Nephron progenitor cell (in vitro differentiated cells): ENCODE measurements around the gene COQ5.

Source experiments
- DNase-seq: peaks from one replicate; pipeline ENCODE4 v3.0.0; 2021
- H3K27ac Mint-ChIP-seq: 2 replicates; pipeline ENCODE4 v1.8.0; 2021; ENCODE audit warnings: mild to moderate bottlenecking, moderate library complexity, mixed read lengths
- H3K27me3 Mint-ChIP-seq: 2 replicates; pipeline ENCODE4 v1.8.0; 2021; ENCODE audit warnings: mild to moderate bottlenecking, low read depth, mixed read lengths; ENCODE audit not compliant: poor library complexity
- H3K36me3 Mint-ChIP-seq: 2 replicates; pipeline ENCODE4 v1.8.0; 2021; ENCODE audit warnings: low read depth, mixed read lengths
- H3K4me1 Mint-ChIP-seq: 2 replicates; pipeline ENCODE4 v1.8.0; 2021; ENCODE audit warnings: mixed read lengths
- H3K4me3 Mint-ChIP-seq: 2 replicates; pipeline ENCODE4 v1.8.0; 2021; ENCODE audit warnings: mild to moderate bottlenecking, moderate library complexity, mixed read lengths
- H3K9me3 Mint-ChIP-seq: 2 replicates; pipeline ENCODE4 v1.8.0; 2021; ENCODE audit warnings: mild to moderate bottlenecking, moderate library complexity, mixed read lengths
- TF ChIP-seq, protein P1 (sequence below): fragments of 200-600 bp; sonication (generic); IDR thresholded peaks from 2 replicates; pipeline ENCODE4 v1.5.0; 2021; ENCODE audit warnings: antibody characterized with exemption

COQ5 gene

DNA sequence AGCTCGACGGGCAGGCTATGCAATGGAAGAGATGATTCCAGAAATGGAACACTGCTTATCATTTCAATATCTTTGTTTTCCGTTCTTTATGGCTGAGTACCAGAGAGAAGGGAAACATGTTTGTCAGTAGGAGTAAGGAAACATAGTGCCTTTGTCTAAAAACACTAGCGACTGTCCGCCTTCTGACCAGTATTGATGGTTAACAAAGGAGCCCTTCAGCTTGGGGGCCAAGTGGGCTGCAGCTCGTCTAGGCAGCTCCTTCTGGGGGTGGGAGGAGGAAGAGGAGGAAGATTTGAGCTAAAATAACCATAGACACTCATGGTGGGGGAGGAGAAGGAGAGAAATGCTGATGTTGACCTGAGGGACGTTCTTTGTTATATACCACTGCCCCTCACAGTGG, 15.0 kb downstream of the COQ5 start:
- no peak overlapping the region for H3K4me3 Mint-ChIP-seq
- peaks cover 51% of the 10 kb centered on the region for H3K36me3 Mint-ChIP-seq
- no peaks in the 10 kb centered on the region for H3K4me1 Mint-ChIP-seq
- TF ChIP-seq, protein P1, sequence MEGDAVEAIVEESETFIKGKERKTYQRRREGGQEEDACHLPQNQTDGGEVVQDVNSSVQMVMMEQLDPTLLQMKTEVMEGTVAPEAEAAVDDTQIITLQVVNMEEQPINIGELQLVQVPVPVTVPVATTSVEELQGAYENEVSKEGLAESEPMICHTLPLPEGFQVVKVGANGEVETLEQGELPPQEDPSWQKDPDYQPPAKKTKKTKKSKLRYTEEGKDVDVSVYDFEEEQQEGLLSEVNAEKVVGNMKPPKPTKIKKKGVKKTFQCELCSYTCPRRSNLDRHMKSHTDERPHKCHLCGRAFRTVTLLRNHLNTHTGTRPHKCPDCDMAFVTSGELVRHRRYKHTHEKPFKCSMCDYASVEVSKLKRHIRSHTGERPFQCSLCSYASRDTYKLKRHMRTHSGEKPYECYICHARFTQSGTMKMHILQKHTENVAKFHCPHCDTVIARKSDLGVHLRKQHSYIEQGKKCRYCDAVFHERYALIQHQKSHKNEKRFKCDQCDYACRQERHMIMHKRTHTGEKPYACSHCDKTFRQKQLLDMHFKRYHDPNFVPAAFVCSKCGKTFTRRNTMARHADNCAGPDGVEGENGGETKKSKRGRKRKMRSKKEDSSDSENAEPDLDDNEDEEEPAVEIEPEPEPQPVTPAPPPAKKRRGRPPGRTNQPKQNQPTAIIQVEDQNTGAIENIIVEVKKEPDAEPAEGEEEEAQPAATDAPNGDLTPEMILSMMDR, result no peak
- DNase-seq, result no peak
- no peak overlapping the region for H3K27ac Mint-ChIP-seq
- no peaks in the 10 kb centered on the region for H3K9me3 Mint-ChIP-seq
- H3K27me3 Mint-ChIP-seq, result peaks cover 5% of the 10 kb centered on the region

DNA sequence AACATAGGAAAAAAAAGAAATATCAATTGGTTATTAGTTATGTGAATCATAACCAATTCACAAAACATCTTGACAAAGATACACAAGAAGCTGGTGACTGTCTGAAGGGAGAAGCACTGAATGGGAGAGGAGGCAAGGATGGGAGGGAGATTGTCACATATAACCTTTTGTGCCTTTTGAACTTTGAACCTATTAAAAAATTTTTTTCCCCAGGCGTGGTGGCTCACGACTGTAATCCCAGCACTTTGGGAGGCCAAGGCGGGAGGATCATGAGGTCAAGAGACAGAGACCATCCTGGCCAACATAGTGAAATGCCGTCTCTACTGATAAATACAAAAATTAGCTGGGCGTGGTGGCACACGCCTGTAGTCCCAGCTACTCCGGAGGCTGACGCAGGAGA, 20.4 kb downstream of the COQ5 start:
- TF ChIP-seq, protein P1, result no peak
- no peaks in the 10 kb centered on the region for H3K4me1 Mint-ChIP-seq
- H3K9me3 Mint-ChIP-seq, result no peaks in the 10 kb centered on the region
- DNase-seq, result no peak
- H3K36me3 Mint-ChIP-seq, result peaks cover 50% of the 10 kb centered on the region
- peaks cover 5% of the 10 kb centered on the region for H3K27me3 Mint-ChIP-seq
- H3K27ac Mint-ChIP-seq, result peak overlapping the region; percentile 13
- no peak overlapping the region for H3K4me3 Mint-ChIP-seq

DNA sequence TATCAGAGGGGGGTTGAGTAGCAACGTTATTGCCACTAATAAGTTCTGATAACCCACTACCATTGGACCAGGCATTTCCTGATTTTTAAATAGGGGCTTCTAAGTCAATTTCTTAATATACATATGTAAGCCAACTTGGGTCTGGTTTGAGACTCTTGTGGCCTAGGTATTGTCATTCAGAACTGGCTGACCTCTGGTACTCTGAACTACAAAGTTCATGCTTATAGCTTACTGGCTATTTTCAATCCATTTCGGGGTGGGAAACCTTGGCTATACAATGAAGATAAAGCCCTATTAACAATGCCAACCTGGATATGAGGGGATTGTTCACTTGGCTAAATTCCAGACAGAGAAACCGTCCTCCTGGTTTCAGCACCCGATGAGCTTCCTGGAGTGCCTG, 24.4 kb downstream of the COQ5 start:
- no peak overlapping the region for H3K27ac Mint-ChIP-seq
- H3K9me3 Mint-ChIP-seq, result no peaks in the 10 kb centered on the region
- TF ChIP-seq, protein P1, result no peak
- H3K36me3 Mint-ChIP-seq, result peaks cover 54% of the 10 kb centered on the region
- H3K4me1 Mint-ChIP-seq, result no peaks in the 10 kb centered on the region
- H3K27me3 Mint-ChIP-seq, result no peaks in the 10 kb centered on the region
- DNase-seq, result no peak
- no peak overlapping the region for H3K4me3 Mint-ChIP-seq

DNA sequence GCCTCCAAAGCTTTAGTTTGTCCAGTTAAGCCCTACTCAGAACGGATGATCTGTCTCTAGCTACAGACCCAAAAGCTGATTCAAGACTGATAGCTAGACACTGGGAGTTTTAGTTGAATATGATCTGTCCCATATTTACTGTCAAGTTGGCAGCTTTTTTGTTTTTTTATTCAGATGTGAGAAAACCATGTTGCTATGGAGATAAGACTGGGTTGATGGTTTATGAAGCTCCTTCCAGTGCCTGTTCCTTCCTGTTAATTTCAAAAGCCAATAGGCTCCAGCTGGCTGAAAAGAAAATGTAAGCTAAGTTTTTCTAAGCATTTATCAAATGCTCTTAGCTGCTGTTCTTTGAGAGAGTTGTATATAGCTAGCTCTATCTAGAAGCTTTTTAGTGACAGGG, 28.4 kb downstream of the COQ5 start:
- TF ChIP-seq, protein P1, result no peak
- DNase-seq, result no peak
- Mint-ChIP-seq H3K4me1 (peaks cover 31% of the 10 kb centered on the region), H3K9me3 (no peaks in the 10 kb centered on the region), H3K4me3 (no peak overlapping the region), H3K27me3 (no peaks in the 10 kb centered on the region), H3K36me3 (peaks cover 60% of the 10 kb centered on the region), H3K27ac (peak overlapping the region; percentile 61)

DNA sequence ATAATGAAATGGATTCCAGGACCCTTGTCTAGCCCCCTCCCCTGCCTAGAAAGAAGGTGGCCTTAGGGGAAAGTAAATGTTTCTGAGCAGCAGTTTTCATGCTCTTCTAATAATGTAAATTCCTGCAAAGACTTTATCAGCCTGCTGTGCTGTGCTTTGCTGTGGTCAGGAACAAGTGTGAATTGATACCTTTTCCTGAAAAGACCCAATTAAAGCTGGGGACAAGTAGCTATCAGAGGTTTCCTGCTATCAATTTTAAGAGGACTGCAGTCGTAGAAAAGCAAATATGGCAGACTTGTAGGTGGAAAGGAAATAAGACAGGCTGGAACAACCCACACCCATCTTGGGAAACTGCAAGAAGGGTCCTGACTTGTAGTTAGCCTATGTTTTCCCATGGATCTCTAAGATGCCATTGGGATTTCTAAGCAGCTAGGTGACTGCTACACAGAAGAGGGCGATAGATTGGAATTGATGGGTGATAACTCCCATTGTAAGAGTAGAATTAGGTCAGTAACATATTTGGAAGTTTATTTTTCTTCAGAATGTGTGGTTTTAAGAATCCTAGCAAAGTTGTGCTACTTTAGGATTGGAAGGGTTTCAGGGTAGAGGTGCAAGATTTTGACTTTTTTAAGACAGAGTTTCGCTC, 30.0 kb downstream of the COQ5 start:
- peak overlapping the region; percentile 17 for H3K27ac Mint-ChIP-seq
- no peak for DNase-seq
- H3K4me3 Mint-ChIP-seq, result peak overlapping the region; percentile 100
- peaks cover 40% of the 10 kb centered on the region for H3K4me1 Mint-ChIP-seq
- H3K9me3 Mint-ChIP-seq, result no peaks in the 10 kb centered on the region
- H3K36me3 Mint-ChIP-seq, result peaks cover 57% of the 10 kb centered on the region
- TF ChIP-seq, protein P1, result no peak
- H3K27me3 Mint-ChIP-seq, result peaks cover 3% of the 10 kb centered on the region

DNA sequence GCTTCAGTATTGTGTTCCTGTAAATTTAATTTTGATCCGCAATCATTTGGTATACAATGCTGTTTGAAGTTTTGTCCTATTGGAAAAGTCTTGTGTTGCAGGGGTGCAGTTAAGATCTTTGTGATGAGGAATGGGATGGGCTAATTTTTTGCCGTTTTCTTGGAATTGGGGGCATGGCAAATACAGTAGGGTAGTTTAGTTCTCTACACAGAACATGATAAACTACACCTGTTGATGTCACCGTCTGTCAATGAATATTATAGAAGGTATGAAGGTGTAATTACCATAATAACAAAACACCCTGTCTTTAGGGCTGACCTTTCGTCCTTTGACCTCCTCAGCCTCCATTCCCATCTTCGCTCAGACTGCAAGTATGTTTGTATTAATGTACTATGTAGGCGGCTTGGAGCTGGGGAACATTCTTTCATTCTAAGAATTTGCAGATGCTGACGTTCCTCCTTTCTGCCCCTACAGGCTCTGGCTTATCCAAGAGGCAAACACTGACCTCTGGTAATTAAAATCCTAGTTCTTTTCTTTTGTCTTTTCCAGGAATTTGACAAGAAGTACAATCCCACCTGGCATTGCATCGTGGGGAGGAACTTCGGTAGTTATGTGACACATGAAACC, 31.3 kb downstream of the COQ5 start:
- peaks cover 40% of the 10 kb centered on the region for H3K4me1 Mint-ChIP-seq
- H3K36me3 Mint-ChIP-seq, result peaks cover 45% of the 10 kb centered on the region
- H3K27ac Mint-ChIP-seq, result peak overlapping the region; percentile 77
- H3K27me3 Mint-ChIP-seq, result peaks cover 3% of the 10 kb centered on the region
- TF ChIP-seq, protein P1, result no peak
- H3K9me3 Mint-ChIP-seq, result no peaks in the 10 kb centered on the region
- no peak for DNase-seq
- H3K4me3 Mint-ChIP-seq, result peak overlapping the region; percentile 100
